HPDE6-E6E7 (cell line): ENCODE data around the gene MYBPHL.

Experiments
- DNase-seq: peaks from one replicate; pipeline ENCODE4 v3.0.0; 2011; ENCODE audit warnings: missing footprints; ENCODE audit errors: extremely low spot score

The MYBPHL gene

GRCh38 chr1:109306832-109307273, at the start of gene MYBPHL:
MYBPHL (minus strand) TSS chr1:109307011; CDS start chr1:109306991, 20 bp downstream.
- no peak for DNase-seq

GRCh38 chr1:109356505-109356904, 49.7 kb upstream of the MYBPHL start:
- no peak for DNase-seq

- no peak for DNase-seq
Measured at GRCh38 chr1:109354929-109355328, 48.1 kb upstream of the MYBPHL start.

- no peak for DNase-seq
Measured at GRCh38 chr1:109351457-109351856, 44.6 kb upstream of the MYBPHL start.

GRCh38 chr1:109350655-109351054, 43.8 kb upstream of the MYBPHL start:
- no peak for DNase-seq

- DNase-seq = no peak
Measured at GRCh38 chr1:109350182-109350581, 43.4 kb upstream of the MYBPHL start.

- DNase-seq = no peak
Measured at GRCh38 chr1:109347511-109347910, 40.7 kb upstream of the MYBPHL start.

GRCh38 chr1:109341944-109342930, 35.4 kb upstream of the MYBPHL start:
- no peak for DNase-seq

- no peak for DNase-seq
Measured at GRCh38 chr1:109338608-109339007, 31.8 kb upstream of the MYBPHL start.

GRCh38 chr1:109338091-109338490, 31.3 kb upstream of the MYBPHL start:
- DNase-seq = no peak

- DNase-seq = no peak
Measured at GRCh38 chr1:109335091-109335490, 28.3 kb upstream of the MYBPHL start.

GRCh38 chr1:109331113-109331512, 24.3 kb upstream of the MYBPHL start:
- DNase-seq = no peak

GRCh38 chr1:109327285-109327684, 20.5 kb upstream of the MYBPHL start:
- DNase-seq = no peak

GRCh38 chr1:109322974-109323373, 16.2 kb upstream of the MYBPHL start:
- DNase-seq = no peak

GRCh38 chr1:109319114-109319513, 12.3 kb upstream of the MYBPHL start:
- DNase-seq = no peak

- DNase-seq = no peak
Measured at GRCh38 chr1:109316506-109316905, 9.7 kb upstream of the MYBPHL start.

GRCh38 chr1:109315288-109315687, 8.5 kb upstream of the MYBPHL start:
- DNase-seq = no peak

GRCh38 chr1:109314795-109315194, 8.0 kb upstream of the MYBPHL start:
- no peak for DNase-seq

GRCh38 chr1:109312978-109313775, 6.4 kb upstream of the MYBPHL start:
- no peak for DNase-seq

- no peak for DNase-seq
Measured at GRCh38 chr1:109312246-109312645, 5.4 kb upstream of the MYBPHL start.

GRCh38 chr1:109309347-109309746, 2.5 kb upstream of the MYBPHL start:
- DNase-seq = no peak

GRCh38 chr1:109307274-109308021, 637 bp upstream of the MYBPHL start:
- DNase-seq = no peak
